ENCODE results near the gene SAFB2. TPM values are rescaled to one million over a fixed set of nuclear protein-coding genes. Genes with fewer than 3 reads are reported as not detected.

Gene SAFB2
- total and polyA plus RNA-seq, 2 donors (not counting 1 experiment from before 2014, with no cell fraction given), result 76.5 to 242 TPM

GRCh38 chr19:5635427-5635826 lies 12.9 kb upstream of the SAFB2 start:
- no peak overlapping the region for H3K9ac ChIP-seq (ENCODE audit: low read length)
- POLR2A ChIA-PET, result no interaction called here
- TF ChIP-seq EZH2 (IDR thresholded peaks at IDR 0.05; ENCODE audit: borderline replicate concordance, insufficient read depth, low read depth, low read length, poor library complexity, severe bottlenecking), result no peak
- no peak for TF ChIP-seq CTCF (IDR thresholded peaks at IDR 0.05)
- no peak overlapping the region for H2AFZ ChIP-seq (ENCODE audit: insufficient read depth, low read depth, low read length, poor library complexity, severe bottlenecking)
- no peaks in the 10 kb centered on the region for H3K27me3 Mint-ChIP-seq
- DNase-seq (no peak), ATAC-seq (ENCODE audit: low read depth) (no peak)
- no peak overlapping the region for H3K4me2 ChIP-seq (replicated peaks; ENCODE audit: low read depth, low read length, poor library complexity, severe bottlenecking)
- H3K4me1 ChIP-seq (ENCODE audit: control insufficient read depth in 2 of 2, insufficient read depth in 2 of 2, low read length in 2 of 2), result peaks cover 0 to 10% of the 10 kb centered on the region in 2 donors
- no peaks in the 10 kb centered on the region for H3K9me3 ChIP-seq (ENCODE audit: control extremely low read depth in 1 of 3, control insufficient read depth in 2 of 3, insufficient read depth in 1 of 3, low read length in 2 of 3)
- no peak overlapping the region for H3K27ac Mint-ChIP-seq
- H3K27ac ChIP-seq (ENCODE audit: low read length in 2 of 2), result no peak overlapping the region
- H3K4me1 Mint-ChIP-seq, result peaks cover 45% of the 10 kb centered on the region
- intact Hi-C loops (cut with micrococcal nuclease), result no loop called here
- H3K9me3 Mint-ChIP-seq (ENCODE audit: insufficient read depth), result no peaks in the 10 kb centered on the region
- peaks cover 98% of the 10 kb centered on the region for H3K79me2 ChIP-seq (ENCODE audit: control insufficient read depth, insufficient read depth, low read length)
- CTCF ChIA-PET, result no interaction called here
- no peaks in the 10 kb centered on the region for H3K27me3 ChIP-seq (replicated peaks in 1 of 4; ENCODE audit: control extremely low read depth in 1 of 4, control insufficient read depth in 3 of 4, insufficient read depth in 4 of 4, low read length in 3 of 4)
- H3K4me3 Mint-ChIP-seq, result no peak overlapping the region
- H3K36me3 ChIP-seq (replicated peaks in 1 of 2; ENCODE audit: control extremely low read depth in 1 of 2, control insufficient read depth in 1 of 2, extremely low read depth in 1 of 2, insufficient read depth in 2 of 2, low read length in 1 of 2), result peaks cover 6 to 29% of the 10 kb centered on the region in 2 experiments
- no peak overlapping the region for H3K4me3 ChIP-seq (ENCODE audit: control extremely low read depth in 1 of 5, extremely low read depth in 1 of 5, insufficient read depth in 1 of 5, low read depth in 2 of 5, low read length in 4 of 5)
- 100% methylated on average over 4 of the region's 6 CpGs for WGBS (ENCODE audit: insufficient coverage)
- H4K20me1 ChIP-seq (ENCODE audit: control insufficient read depth, insufficient read depth, low read length, poor library complexity, severe bottlenecking), result peaks cover 92% of the 10 kb centered on the region

GRCh38 chr19:5632657-5633056 lies 10.1 kb upstream of the SAFB2 start:
- TF ChIP-seq CTCF (IDR thresholded peaks at IDR 0.05) (no peak), EZH2 (IDR thresholded peaks at IDR 0.05; ENCODE audit: borderline replicate concordance, insufficient read depth, low read depth, low read length, poor library complexity, severe bottlenecking) (no peak)
- CTCF ChIA-PET, result no interaction called here
- Mint-ChIP-seq H3K9me3 (ENCODE audit: insufficient read depth) (no peaks in the 10 kb centered on the region), H3K4me3 (no peak overlapping the region), H3K27ac (no peak overlapping the region), H3K4me1 (peaks cover 62% of the 10 kb centered on the region), H3K27me3 (no peaks in the 10 kb centered on the region)
- Histone ChIP-seq H3K9me3 (ENCODE audit: control extremely low read depth in 1 of 3, control insufficient read depth in 2 of 3, insufficient read depth in 1 of 3, low read length in 2 of 3) (no peaks in the 10 kb centered on the region), H3K27ac (ENCODE audit: low read length in 2 of 2) (no peak overlapping the region), H4K20me1 (ENCODE audit: control insufficient read depth, insufficient read depth, low read length, poor library complexity, severe bottlenecking) (peaks cover 95% of the 10 kb centered on the region), H3K9ac (ENCODE audit: low read length) (no peak overlapping the region), H3K4me2 (replicated peaks; ENCODE audit: low read depth, low read length, poor library complexity, severe bottlenecking) (no peak overlapping the region), H2AFZ (ENCODE audit: insufficient read depth, low read depth, low read length, poor library complexity, severe bottlenecking) (no peak overlapping the region), H3K79me2 (ENCODE audit: control insufficient read depth, insufficient read depth, low read length) (peaks cover 98% of the 10 kb centered on the region), H3K4me1 (ENCODE audit: control insufficient read depth in 2 of 2, insufficient read depth in 2 of 2, low read length in 2 of 2) (peaks cover 25 to 34% of the 10 kb centered on the region in 2 donors), H3K27me3 (replicated peaks in 1 of 4; ENCODE audit: control extremely low read depth in 1 of 4, control insufficient read depth in 3 of 4, insufficient read depth in 4 of 4, low read length in 3 of 4) (no peaks in the 10 kb centered on the region), H3K4me3 (ENCODE audit: control extremely low read depth in 1 of 5, extremely low read depth in 1 of 5, insufficient read depth in 1 of 5, low read depth in 2 of 5, low read length in 4 of 5) (no peak overlapping the region), H3K36me3 (replicated peaks in 1 of 2; ENCODE audit: control extremely low read depth in 1 of 2, control insufficient read depth in 1 of 2, extremely low read depth in 1 of 2, insufficient read depth in 2 of 2, low read length in 1 of 2) (peaks cover 9 to 53% of the 10 kb centered on the region in 2 experiments)
- intact Hi-C loops (cut with micrococcal nuclease), result no loop called here
- ATAC-seq (ENCODE audit: low read depth) (no peak), DNase-seq (no peak)
- POLR2A ChIA-PET, result no interaction called here
- 84% methylated on average over 3 of the region's 5 CpGs for WGBS (ENCODE audit: insufficient coverage)

Measured in B cell (primary cell).